Natural killer cell treated with Interleukin-12 subunit alpha and Interleukin-12 subunit beta and Interleukin-15 and Interleukin-18, amount 100 ng/mL, for 72 hours (primary cell): ENCODE measurements around the gene TTLL13. TPM values are rescaled to one million over a fixed set of nuclear protein-coding genes. Genes with fewer than 3 reads are reported as not detected.

ENCODE experiments used
- ATAC-seq, 2 donors: fragments of 150-1000 bp; cut with Tn5 transposase in 1 of 2; sonication (Bioruptor Pico), chemical (Tn5 transposase) in 1 of 2; 2 replicates each; pipeline ENCODE4 v1.10.0; 2021
- DNase-seq: peaks from one replicate; pipeline ENCODE4 v3.0.0; 2022; ENCODE audit warnings: low spot score
- H3K27ac Mint-ChIP-seq, 2 donors: 1 replicate in 1 of 2; 2 replicates in 1 of 2; pipeline ENCODE4 v1.8.0; 2022; ENCODE audit warnings: mixed read lengths in 2 of 2, mild to moderate bottlenecking in 1 of 2, moderate library complexity in 1 of 2
- H3K27me3 Mint-ChIP-seq, 2 donors: 1 replicate in 1 of 2; 2 replicates in 1 of 2; pipeline ENCODE4 v1.8.0; 2022; ENCODE audit warnings: mixed read lengths in 2 of 2
- H3K36me3 Mint-ChIP-seq: one replicate; pipeline ENCODE4 v1.8.0; 2022; ENCODE audit warnings: mixed read lengths
- H3K4me1 Mint-ChIP-seq, 2 donors: 1 replicate in 1 of 2; 2 replicates in 1 of 2; pipeline ENCODE4 v1.8.0; 2022; ENCODE audit warnings: low read depth in 2 of 2, mixed read lengths in 2 of 2, mild to moderate bottlenecking in 1 of 2
- H3K4me3 Mint-ChIP-seq: one replicate; pipeline ENCODE4 v1.8.0; 2022; ENCODE audit warnings: mixed read lengths
- H3K9me3 Mint-ChIP-seq: 2 replicates; pipeline ENCODE4 v1.8.0; 2022; ENCODE audit warnings: mixed read lengths
- total RNA-seq, 2 donors: library from RNA; stranded (reverse); gene quantifications; one replicate each; pipeline ENCODE4 v1.2.3, GENCODE V29; 2022

TTLL13 gene
- total RNA-seq, 2 donors from 2014 or later, result 0.36 TPM; not detected in 1

DNA sequence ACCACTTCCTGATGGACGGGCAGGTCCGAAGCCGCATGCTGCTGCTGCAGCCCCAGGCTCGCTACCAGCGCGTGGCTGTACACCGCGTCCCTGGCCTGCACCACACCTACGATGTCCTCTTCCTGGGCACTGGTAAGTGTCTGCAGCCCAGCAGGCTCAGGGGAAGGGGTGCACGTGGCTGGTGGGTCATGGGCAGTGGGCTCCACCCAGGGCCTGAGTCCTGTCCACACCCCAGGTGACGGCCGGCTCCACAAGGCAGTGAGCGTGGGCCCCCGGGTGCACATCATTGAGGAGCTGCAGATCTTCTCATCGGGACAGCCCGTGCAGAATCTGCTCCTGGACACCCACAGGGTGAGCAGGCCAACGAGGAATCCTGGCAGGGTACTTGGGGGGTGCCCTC is 24.3 kb upstream of the TTLL13 start:
- Mint-ChIP-seq H3K9me3 (no peaks in the 10 kb centered on the region), H3K4me1 (peaks cover 2 to 3% of the 10 kb centered on the region in 2 donors), H3K27ac (no peak overlapping the region), H3K36me3 (peaks cover 3% of the 10 kb centered on the region), H3K4me3 (no peak overlapping the region), H3K27me3 (no peaks in the 10 kb centered on the region)
- DNase-seq (no peak), ATAC-seq (no peak)

- Mint-ChIP-seq H3K27ac (no peak overlapping the region), H3K9me3 (no peaks in the 10 kb centered on the region), H3K4me3 (no peak overlapping the region), H3K36me3 (peaks cover 4% of the 10 kb centered on the region), H3K4me1 (peaks cover 3 to 6% of the 10 kb centered on the region in 2 donors), H3K27me3 (no peaks in the 10 kb centered on the region)
- DNase-seq (no peak), ATAC-seq (no peak)
Measured at GRCh38 chr15:90225504-90226234, 23.7 kb upstream of the TTLL13 start.

DNA sequence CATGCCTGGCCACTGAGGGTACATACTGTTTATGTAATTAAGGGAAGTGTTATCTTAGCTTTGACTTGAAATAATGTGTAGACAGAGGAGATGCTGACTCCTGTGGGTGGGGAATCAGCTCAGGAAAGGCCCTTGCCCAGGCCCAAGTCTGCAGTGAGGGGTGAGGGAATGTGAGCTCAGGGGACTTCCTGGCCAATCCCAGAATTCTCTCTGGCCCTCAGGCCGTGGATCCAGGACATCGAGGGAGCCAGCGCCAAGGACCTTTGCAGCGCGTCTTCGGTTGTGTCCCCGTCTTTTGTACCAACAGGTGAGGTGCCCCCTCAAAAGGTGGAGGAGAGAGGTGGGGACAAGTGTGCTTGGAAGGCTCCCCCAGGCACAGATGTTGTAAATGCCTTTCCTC is 22.0 kb upstream of the TTLL13 start:
- no peaks in the 10 kb centered on the region for H3K9me3 Mint-ChIP-seq
- H3K27ac Mint-ChIP-seq, result no peak overlapping the region
- no peak for DNase-seq
- no peak overlapping the region for H3K4me3 Mint-ChIP-seq
- no peak for ATAC-seq
- H3K36me3 Mint-ChIP-seq, result peaks cover 4% of the 10 kb centered on the region
- peaks cover 14 to 22% of the 10 kb centered on the region in 2 donors for H3K4me1 Mint-ChIP-seq
- no peaks in the 10 kb centered on the region for H3K27me3 Mint-ChIP-seq

- Mint-ChIP-seq H3K27ac (no peak overlapping the region), H3K4me3 (no peak overlapping the region), H3K9me3 (no peaks in the 10 kb centered on the region), H3K36me3 (peaks cover 4% of the 10 kb centered on the region), H3K4me1 (peaks cover 20 to 30% of the 10 kb centered on the region in 2 donors), H3K27me3 (no peaks in the 10 kb centered on the region)
- no peak for ATAC-seq
- DNase-seq, result no peak
Measured at GRCh38 chr15:90227816-90228772, 21.3 kb upstream of the TTLL13 start.

DNA sequence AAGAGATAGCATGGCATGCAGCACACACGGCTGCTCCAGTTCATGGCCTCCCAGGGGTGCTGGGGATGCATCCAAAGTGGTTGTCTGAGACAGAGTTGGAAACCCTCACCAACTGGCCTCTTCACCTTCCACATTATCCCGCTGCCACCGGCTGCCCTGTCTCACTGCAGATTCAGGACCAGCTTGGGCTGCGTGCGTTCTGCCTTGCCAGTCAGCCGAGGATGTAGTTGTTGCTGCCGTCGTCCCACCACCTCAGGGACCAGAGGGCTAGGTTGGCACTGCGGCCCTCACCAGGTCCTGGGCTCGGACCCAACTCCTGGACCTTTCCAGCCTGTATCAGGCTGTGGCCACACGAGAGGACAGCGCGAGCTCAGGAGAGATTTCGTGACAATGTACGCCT is 20.4 kb upstream of the TTLL13 start:
- H3K36me3 Mint-ChIP-seq, result peaks cover 4% of the 10 kb centered on the region
- H3K9me3 Mint-ChIP-seq, result no peaks in the 10 kb centered on the region
- H3K27me3 Mint-ChIP-seq, result no peaks in the 10 kb centered on the region
- H3K27ac Mint-ChIP-seq, result peak overlapping the region in 1 of 2 donors; percentile 93
- ATAC-seq, result no peak
- H3K4me3 Mint-ChIP-seq, result no peak overlapping the region
- peaks cover 20 to 30% of the 10 kb centered on the region in 2 donors for H3K4me1 Mint-ChIP-seq
- no peak for DNase-seq

GRCh38 chr15:90230071-90230494 is 19.3 kb upstream of the TTLL13 start:
- H3K36me3 Mint-ChIP-seq, result peaks cover 4% of the 10 kb centered on the region
- H3K27ac Mint-ChIP-seq, result peak overlapping the region; percentile 93 to 94
- H3K9me3 Mint-ChIP-seq, result no peaks in the 10 kb centered on the region
- DNase-seq (no peak), ATAC-seq (no peak)
- peak overlapping the region; percentile 87 for H3K4me3 Mint-ChIP-seq
- no peaks in the 10 kb centered on the region for H3K27me3 Mint-ChIP-seq
- peaks cover 27 to 38% of the 10 kb centered on the region in 2 donors for H3K4me1 Mint-ChIP-seq

- peaks cover 29 to 40% of the 10 kb centered on the region in 2 donors for H3K4me1 Mint-ChIP-seq
- no peaks in the 10 kb centered on the region for H3K27me3 Mint-ChIP-seq
- DNase-seq, result no peak
- no peaks in the 10 kb centered on the region for H3K9me3 Mint-ChIP-seq
- peak overlapping the region; percentile 87 for H3K4me3 Mint-ChIP-seq
- ATAC-seq, result no peak
- peaks cover 4% of the 10 kb centered on the region for H3K36me3 Mint-ChIP-seq
- peak overlapping the region; percentile 93 to 94 for H3K27ac Mint-ChIP-seq
Measured at GRCh38 chr15:90230610-90231009, 18.7 kb upstream of the TTLL13 start.

DNA sequence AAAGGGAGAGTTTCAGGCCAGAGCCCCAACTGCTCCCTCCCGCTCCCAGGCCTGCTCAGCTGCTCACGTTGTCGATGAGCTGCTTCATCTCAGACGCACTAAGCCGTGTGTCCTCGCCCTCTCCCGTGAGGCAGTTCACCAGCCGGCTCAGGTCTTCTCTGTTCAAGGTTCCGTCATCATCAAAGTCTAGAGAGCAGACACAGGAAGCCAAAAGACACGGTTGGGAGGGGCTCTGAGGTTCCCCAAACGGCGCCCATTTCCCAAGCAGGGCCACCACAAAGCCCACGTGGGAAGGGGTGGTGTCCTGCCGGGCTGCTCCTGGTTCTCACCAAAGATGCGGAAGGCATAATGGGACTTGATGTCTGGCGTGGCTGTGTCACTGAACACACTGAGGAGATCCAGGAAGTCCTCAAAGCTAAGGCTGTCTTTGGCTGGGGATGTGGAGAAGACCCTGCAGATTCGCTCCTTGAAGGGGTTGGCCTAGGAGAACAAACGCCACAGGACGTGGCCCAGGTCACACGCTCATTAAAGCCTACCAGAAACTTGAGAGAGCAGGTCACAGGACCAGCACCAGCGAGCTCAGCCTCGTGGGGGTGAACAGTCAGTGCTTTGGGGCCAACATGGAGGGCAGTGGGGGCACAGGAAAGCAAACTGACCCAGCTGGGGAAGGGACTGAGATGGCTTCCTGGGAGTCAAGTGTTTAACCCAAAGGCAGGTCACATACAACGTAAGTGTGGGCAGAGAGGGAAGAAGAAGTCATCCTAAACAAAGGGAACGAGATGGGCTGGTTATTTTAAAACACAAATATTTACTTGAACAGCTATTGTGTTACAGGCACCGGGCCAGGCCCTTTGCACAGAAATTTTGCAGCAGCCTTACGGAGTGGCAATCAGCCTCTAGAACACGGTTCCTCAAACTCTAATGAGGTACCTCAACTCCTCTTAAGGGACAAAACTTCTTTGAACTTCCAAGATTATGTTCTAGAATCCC is 18.0 kb upstream of the TTLL13 start:
- Mint-ChIP-seq H3K36me3 (peaks cover 4% of the 10 kb centered on the region), H3K9me3 (no peaks in the 10 kb centered on the region), H3K4me3 (peak overlapping the region; percentile 87), H3K4me1 (peaks cover 32 to 40% of the 10 kb centered on the region in 2 donors), H3K27ac (peak overlapping the region; percentile 93 to 94), H3K27me3 (no peaks in the 10 kb centered on the region)
- DNase-seq, result peak; percentile 77
- ATAC-seq, result peak; percentile 16 to 47

DNA sequence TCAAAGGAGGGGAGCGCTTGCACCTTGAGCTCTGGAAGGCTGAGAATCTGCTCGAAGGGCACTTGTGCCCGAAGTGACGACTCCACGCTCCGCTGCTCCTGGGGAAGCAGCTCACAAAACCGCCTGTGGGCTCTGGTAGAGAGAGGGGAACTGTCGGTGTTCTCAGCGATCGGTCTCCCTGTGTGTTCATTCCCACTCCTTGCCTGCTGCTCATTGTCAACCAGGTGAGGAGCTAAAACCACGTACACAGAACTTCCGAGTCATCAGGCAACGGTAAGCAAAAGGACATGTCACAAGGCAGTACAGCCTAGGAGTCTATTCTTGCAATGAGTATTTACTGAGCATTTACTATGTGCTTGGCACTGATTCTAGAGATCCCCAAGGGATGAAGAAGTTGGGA is 17.2 kb upstream of the TTLL13 start:
- peaks cover 4% of the 10 kb centered on the region for H3K36me3 Mint-ChIP-seq
- DNase-seq, result no peak
- H3K27ac Mint-ChIP-seq, result peak overlapping the region; percentile 93 to 94
- peaks cover 32 to 40% of the 10 kb centered on the region in 2 donors for H3K4me1 Mint-ChIP-seq
- no peaks in the 10 kb centered on the region for H3K27me3 Mint-ChIP-seq
- peak overlapping the region; percentile 87 for H3K4me3 Mint-ChIP-seq
- H3K9me3 Mint-ChIP-seq, result no peaks in the 10 kb centered on the region
- ATAC-seq, result no peak

DNA sequence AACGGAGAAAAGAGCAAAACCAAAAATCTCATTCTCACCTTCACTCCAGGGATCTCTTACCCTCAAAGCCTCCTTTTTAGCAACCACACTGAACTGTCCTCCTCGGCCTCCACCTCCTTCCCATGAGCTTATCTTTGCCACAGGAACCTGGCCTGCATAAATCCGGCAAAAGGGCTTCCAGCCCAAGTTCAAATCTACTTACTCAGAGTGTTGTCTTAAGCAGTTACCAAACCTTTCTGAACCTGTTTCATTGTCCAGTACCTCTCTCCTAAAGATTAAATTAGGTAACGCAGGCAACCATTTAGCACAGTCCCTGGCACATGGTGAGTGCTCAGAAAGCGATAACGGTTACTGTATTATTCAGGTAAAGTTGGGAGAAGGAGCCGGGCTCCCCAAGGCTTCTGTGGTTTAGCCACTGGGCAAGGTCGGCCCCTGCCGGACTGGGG is 16.4 kb upstream of the TTLL13 start:
- Mint-ChIP-seq H3K27ac (peak overlapping the region; percentile 93 to 94), H3K27me3 (no peaks in the 10 kb centered on the region), H3K9me3 (no peaks in the 10 kb centered on the region), H3K4me1 (peaks cover 32 to 40% of the 10 kb centered on the region in 2 donors), H3K36me3 (peaks cover 4% of the 10 kb centered on the region), H3K4me3 (peak overlapping the region; percentile 87)
- no peak for ATAC-seq
- DNase-seq, result no peak

- DNase-seq (peak; percentile 99), ATAC-seq (peak; percentile 97 to 98)
- Mint-ChIP-seq H3K36me3 (peaks cover 4% of the 10 kb centered on the region), H3K27ac (peak within 1 kb of the TSS; percentile 93 to 94), H3K4me1 (peaks cover 32 to 40% of the 10 kb centered on the region in 2 donors), H3K9me3 (no peaks in the 10 kb centered on the region), H3K27me3 (no peaks in the 10 kb centered on the region), H3K4me3 (peak within 1 kb of the TSS; percentile 87)
Measured at GRCh38 chr15:90233387-90234095, 15.8 kb upstream of the TTLL13 start, which contains the start of gene CIB1. TSS of gene CIB1 (minus strand) at chr15:90233941. CDS start at chr15:90233885, 56 bp downstream.

DNA sequence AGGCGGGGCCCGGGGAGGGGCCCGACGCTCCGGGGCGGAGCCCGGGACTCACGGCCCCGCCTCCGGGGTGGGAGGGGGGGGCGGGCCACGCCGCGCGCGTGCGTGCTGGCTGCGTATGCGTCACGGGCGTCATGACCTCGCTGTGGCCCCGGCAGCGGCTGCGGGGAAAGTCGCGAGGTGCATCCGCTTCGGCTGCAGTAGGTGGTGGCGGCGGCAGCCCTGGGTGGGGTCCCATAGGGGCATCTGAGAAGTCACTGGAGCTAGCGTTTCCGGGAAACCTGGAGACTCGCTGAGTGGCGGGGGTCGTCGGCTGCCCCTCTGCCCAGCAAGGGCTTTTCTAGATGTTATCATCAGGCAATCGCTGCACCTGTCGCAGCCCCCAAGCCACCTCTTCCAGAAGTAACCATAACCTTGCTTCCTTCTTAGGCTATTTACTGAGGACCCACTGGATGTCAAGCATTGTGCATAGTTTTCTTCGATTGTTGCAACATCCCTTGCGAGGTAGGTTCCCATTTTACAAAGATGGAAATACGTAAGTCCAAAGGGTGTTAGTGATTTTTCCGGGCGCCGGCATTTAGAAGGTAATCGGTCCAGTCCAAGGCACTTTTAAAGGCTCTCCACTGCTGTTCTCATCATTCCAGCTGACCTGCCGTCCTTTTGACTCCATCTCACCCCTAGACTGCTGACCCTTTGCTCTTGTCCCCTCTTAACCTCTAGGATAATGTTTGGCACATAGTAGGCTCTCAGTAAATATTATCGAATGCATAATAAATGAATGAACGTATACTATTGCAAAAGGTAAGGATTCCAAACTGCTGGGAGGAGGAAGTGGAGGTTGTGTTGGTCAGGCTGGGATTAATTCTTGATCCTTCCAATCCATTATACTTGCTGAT is 15.0 kb upstream of the TTLL13 start, which contains the start of gene GDPGP1:
TSS of gene GDPGP1 (plus strand) at position 114 of the 893 bp plus-strand sequence. CDS start 6,700 bp downstream, outside the sequence.
- peaks cover 35 to 40% of the 10 kb centered on the region in 2 donors for H3K4me1 Mint-ChIP-seq
- peaks cover 4% of the 10 kb centered on the region for H3K36me3 Mint-ChIP-seq
- no peak for ATAC-seq
- no peaks in the 10 kb centered on the region for H3K27me3 Mint-ChIP-seq
- no peak for DNase-seq
- peak within 1 kb of the TSS; percentile 87 for H3K4me3 Mint-ChIP-seq
- H3K9me3 Mint-ChIP-seq, result no peaks in the 10 kb centered on the region
- H3K27ac Mint-ChIP-seq, result peak within 1 kb of the TSS; percentile 93 to 94
